ENCODE results near the gene SBF2. TPM values are rescaled to one million over a fixed set of nuclear protein-coding genes. Genes with fewer than 3 reads are reported as not detected.

Gene SBF2
- total RNA-seq, 3 donors from 2014 or later: 74.8 to 91.9 (median 88.2) TPM

DNA sequence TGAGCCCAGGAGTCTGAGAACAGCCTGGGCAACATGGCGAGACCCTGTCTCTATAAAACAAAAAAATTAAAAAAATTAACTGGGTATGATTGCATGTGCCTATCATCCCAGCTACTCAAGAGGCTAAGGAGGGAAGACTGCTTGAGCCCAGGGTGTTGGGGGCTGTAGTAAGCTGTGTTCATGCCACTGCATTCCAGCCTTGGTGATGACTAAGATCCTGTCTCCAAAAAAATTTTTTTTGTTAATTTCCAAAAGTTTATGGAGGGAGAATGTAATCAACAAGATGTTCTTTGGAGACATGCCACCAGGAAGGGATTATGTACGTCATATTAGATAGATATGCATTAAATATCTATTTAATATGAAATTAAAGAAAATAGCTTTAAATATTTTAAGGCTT lies 267.5 kb downstream of the SBF2 start:
- intact Hi-C loops (cut with DNase I; ENCODE audit: low total_unique reads): no loop called here
- no peak overlapping the region for H3K27ac ChIP-seq
- no peak overlapping the region for H3K4me3 ChIP-seq
- H3K36me3 ChIP-seq: no peaks in the 10 kb centered on the region
- H3K4me1 ChIP-seq: no peaks in the 10 kb centered on the region
- H3K27me3 ChIP-seq: no peaks in the 10 kb centered on the region
- no peak for TF ChIP-seq POLR2AphosphoS5 (IDR thresholded peaks at IDR 0.05)
- no peak for TF ChIP-seq POLR2A (IDR thresholded peaks at IDR 0.05)
- TF ChIP-seq, protein P1, sequence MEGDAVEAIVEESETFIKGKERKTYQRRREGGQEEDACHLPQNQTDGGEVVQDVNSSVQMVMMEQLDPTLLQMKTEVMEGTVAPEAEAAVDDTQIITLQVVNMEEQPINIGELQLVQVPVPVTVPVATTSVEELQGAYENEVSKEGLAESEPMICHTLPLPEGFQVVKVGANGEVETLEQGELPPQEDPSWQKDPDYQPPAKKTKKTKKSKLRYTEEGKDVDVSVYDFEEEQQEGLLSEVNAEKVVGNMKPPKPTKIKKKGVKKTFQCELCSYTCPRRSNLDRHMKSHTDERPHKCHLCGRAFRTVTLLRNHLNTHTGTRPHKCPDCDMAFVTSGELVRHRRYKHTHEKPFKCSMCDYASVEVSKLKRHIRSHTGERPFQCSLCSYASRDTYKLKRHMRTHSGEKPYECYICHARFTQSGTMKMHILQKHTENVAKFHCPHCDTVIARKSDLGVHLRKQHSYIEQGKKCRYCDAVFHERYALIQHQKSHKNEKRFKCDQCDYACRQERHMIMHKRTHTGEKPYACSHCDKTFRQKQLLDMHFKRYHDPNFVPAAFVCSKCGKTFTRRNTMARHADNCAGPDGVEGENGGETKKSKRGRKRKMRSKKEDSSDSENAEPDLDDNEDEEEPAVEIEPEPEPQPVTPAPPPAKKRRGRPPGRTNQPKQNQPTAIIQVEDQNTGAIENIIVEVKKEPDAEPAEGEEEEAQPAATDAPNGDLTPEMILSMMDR (IDR thresholded peaks at IDR 0.05): no peak
- no peaks in the 10 kb centered on the region for H3K9me3 ChIP-seq
- DNase-seq (ENCODE audit: low spot score in 2 of 2): no peak

DNA sequence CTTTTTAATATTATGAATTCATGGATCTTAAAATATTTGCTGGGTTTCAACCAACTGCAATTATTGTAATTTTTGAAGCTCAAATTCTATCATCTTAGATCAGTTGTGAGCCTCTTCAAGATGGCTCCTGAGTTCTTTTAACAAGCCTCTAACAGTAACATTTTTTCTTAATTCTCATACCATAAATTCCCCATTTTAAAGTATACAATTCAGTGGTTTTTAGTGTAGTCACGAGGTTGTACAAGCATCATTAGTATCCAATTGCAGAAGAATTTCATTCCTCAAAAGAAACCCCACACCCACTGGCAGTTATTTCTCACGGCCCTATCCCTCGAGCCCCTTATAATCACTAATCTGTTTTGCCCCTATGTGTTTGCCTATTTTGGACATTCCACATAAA lies 270.8 kb downstream of the SBF2 start:
- Histone ChIP-seq H3K27me3 (no peaks in the 10 kb centered on the region), H3K4me1 (no peaks in the 10 kb centered on the region), H3K27ac (no peak overlapping the region), H3K4me3 (no peak overlapping the region), H3K9me3 (no peaks in the 10 kb centered on the region), H3K36me3 (no peaks in the 10 kb centered on the region)
- DNase-seq (ENCODE audit: low spot score in 2 of 2): no peak
- no peak for TF ChIP-seq POLR2AphosphoS5 (IDR thresholded peaks at IDR 0.05)
- TF ChIP-seq, protein P1 (IDR thresholded peaks at IDR 0.05): no peak
- TF ChIP-seq POLR2A (IDR thresholded peaks at IDR 0.05): no peak
- intact Hi-C loops (cut with DNase I; ENCODE audit: low total_unique reads): no loop called here

DNA sequence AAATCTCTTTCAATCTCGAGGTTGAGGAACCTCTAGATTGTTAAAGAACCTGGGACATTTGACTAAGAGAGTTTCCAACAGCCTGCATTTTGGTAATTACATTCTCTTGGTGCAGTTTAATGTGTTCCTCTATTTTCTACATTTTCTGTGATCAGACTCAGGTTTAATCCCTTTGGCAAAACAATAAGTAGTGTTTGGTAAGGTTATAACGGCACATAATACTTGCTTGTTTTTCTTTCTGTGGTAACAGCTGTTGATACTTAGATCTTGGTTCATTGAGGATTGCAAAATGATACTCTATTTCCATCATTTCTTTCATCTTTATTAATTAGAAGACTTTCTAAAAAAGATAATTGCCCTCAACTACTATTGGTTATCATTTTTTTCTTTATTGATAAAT lies 271.3 kb downstream of the SBF2 start:
- DNase-seq (ENCODE audit: low spot score in 2 of 2): no peak
- H3K27me3 ChIP-seq: no peaks in the 10 kb centered on the region
- H3K4me3 ChIP-seq: no peak overlapping the region
- intact Hi-C loops (cut with DNase I; ENCODE audit: low total_unique reads): no loop called here
- H3K36me3 ChIP-seq: no peaks in the 10 kb centered on the region
- no peak overlapping the region for H3K27ac ChIP-seq
- TF ChIP-seq POLR2A (IDR thresholded peaks at IDR 0.05) (no peak), POLR2AphosphoS5 (IDR thresholded peaks at IDR 0.05) (no peak)
- TF ChIP-seq, protein P1 (IDR thresholded peaks at IDR 0.05): no peak
- H3K9me3 ChIP-seq: no peaks in the 10 kb centered on the region
- no peaks in the 10 kb centered on the region for H3K4me1 ChIP-seq

DNA sequence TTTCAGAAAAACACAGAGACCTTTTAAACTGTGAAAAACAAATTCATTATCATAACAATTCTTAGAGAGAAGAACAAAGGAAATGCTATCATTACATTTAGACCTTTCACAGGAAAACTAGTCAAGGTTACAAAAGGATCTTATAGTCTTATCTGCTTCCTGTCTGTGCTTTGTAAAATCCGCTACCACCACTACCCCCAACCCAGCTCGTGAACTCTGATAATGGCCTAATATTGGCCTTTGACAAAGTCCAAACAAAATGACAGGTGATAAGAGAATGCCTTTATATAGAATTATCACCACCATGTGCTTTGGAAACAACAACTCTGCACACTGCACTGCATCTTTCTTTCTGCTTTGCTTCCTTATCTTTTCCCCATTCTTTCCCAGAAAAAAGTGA lies 272.5 kb downstream of the SBF2 start:
- intact Hi-C loops (cut with DNase I; ENCODE audit: low total_unique reads): no loop called here
- Histone ChIP-seq H3K4me1 (no peaks in the 10 kb centered on the region), H3K27ac (no peak overlapping the region), H3K4me3 (no peak overlapping the region), H3K27me3 (no peaks in the 10 kb centered on the region), H3K36me3 (no peaks in the 10 kb centered on the region), H3K9me3 (no peaks in the 10 kb centered on the region)
- no peak for DNase-seq (ENCODE audit: low spot score in 2 of 2)
- TF ChIP-seq POLR2AphosphoS5 (IDR thresholded peaks at IDR 0.05): no peak
- TF ChIP-seq, protein P1 (IDR thresholded peaks at IDR 0.05): no peak
- TF ChIP-seq POLR2A (IDR thresholded peaks at IDR 0.05): no peak

DNA sequence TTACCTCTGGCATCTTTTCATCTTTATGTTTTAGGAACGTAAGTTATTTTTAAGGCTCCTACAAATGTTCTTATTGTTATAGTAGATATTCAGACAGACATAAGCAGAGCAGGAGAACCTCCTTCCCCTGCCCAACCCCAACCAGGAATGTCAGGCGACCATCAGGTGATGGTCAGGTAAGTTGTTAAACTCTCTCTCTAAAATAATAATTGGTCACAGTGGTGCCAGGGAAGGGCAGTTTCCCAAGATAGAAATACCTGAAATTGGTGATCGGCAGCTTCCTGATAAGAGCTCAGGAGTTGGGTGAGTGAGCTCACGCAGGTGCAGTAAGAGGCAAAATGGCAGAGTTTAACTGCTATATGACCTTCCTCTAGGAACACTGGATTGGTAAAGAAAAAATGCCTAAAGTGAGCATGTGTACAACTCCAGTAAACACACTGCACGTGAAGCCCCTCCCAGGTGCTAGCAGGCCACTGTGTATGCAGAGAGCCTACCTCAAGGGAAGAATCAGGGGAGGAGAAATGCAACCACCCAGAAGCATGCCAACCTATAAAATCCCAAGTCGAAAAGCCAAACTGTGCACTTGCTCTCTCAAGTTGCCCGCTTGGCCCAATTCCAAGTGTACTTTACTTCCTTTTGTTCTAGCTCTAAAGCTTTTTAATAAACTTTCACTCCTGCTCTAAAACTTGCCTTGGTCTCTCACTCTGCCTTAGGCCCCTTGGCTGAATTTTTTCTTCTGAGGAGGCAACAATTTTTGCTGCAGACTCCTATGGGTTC lies 273.9 kb downstream of the SBF2 start:
- TF ChIP-seq POLR2AphosphoS5 (IDR thresholded peaks at IDR 0.05): no peak
- TF ChIP-seq, protein P1 (IDR thresholded peaks at IDR 0.05): no peak
- TF ChIP-seq POLR2A (IDR thresholded peaks at IDR 0.05): no peak
- Histone ChIP-seq H3K4me3 (no peak overlapping the region), H3K4me1 (no peaks in the 10 kb centered on the region), H3K36me3 (no peaks in the 10 kb centered on the region), H3K27ac (peak overlapping the region in 1 of 2 donors; percentile 38), H3K27me3 (no peaks in the 10 kb centered on the region), H3K9me3 (no peaks in the 10 kb centered on the region)
- intact Hi-C loops (cut with DNase I; ENCODE audit: low total_unique reads): no loop called here
- peak in 1 of 2 donors; percentile 23 for DNase-seq (ENCODE audit: low spot score in 2 of 2)
